ENCODE measurements around the gene ARHGEF4.

ARHGEF4 gene

DNA sequence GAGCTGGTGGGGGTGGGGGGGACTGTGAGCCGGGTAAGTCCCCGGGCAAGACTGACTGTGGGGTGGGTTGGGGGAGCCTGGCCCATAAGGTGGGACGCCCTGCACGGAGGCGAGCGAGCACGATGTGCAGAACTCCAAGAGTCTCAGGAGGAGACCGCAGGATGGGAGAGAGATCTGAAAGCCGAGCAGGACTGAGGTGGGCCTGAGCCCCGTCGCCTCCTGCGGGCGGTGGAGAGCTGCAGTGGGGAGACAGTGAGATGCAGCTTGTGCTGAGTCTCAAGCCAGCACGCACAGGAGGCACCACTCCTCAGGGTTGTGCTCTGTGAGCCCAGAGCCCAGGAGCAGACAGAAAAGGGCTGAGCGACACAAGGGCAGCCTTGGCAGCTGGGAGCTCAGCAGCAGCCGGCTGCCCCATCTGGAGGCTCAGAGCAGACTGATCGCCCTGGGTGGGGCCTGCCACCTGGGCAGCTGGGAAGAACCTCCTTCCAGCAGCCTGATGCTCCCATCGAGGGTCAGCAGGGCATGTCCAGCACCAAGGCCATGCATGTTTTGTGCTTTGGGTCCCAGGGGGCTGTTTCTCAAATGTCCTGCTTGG, 15.9 kb downstream of the ARHGEF4 start:
- DNase-seq (ENCODE audit: low spot score), result no peak

DNA sequence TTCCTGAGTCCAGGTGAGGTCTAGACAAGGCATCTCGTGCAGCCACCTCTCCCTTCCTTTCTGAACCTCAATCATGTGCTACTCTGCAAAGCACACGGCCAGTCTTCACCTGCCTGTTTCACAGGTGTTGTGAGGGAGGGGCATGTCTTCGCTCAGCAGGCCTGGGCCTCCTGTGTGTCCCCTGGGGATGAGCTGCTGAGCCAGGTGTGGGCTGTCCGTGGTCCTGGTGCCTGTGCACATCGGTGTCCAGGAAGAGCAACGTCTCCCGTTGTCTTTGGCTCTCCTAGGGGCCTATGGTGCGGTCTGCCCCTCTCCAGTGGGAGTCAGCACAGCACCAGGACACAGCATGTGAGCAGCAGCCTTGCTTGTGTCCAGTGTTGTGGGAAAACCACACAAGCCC, 16.7 kb downstream of the ARHGEF4 start:
- DNase-seq (ENCODE audit: low spot score), result no peak

DNA sequence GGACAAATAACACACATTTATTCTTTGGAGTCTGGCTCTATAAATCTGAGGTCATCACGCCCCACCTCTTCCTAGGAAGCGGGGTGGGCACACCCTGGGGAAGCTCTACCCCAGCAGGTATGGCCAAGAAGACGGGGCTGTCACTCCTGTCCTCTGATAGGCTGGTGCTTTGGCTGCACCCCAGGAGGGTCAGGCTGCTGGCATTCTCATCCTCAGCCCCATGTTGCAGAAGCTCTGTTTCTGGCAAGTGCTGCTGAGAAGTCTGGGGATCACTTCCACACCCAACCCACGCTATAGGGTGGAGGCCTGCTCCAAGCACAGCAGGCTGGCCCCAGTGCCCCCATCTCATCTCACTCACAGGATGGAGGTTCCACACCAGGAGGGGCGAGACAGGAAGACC, 17.6 kb downstream of the ARHGEF4 start:
- no peak for DNase-seq (ENCODE audit: low spot score)

DNA sequence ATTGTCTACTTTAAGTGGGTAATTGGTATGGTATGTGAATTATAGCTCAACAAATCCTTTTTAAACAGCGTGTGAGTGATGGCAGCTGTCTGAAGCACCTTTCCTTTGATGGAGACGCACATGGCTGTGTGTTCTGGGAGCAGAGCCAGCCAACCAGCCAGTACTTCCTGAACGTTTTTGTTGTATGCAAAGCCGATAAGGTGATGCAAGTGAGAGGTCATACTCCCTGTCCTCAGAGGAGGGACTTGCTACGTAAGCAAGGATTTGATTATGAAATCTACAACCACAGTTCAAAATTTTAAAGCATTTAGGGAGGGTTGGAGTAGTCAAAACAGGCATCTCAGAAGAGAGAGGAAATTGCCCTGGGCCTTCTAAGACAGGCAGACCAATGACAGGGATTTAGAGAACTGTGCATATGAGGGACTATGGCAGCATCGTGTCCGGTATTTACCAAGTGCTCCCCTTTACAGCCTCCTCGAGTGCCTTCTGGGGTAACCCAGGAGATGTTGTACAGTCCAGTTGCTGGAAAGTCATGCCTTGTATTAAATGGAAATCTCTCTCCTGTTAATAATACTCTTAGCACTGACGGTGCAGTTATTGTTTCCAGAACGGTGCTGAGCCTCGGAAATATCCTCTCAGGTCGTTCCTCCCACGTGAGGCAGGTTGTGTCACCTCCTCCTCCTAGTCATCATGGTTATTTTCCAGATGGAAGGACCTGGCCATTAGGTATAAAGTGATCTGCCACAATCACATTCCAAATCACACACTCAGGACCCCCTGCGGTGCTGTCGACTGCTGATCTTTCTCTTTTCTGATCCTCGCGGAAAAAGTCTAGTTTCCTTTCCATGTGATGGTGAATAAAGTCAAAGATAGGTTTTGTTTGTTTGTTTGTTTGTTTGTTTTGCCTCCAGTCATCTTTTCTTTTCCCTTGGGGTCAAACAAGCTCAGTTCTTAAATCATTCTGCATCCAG, 28.4 kb downstream of the ARHGEF4 start:
- DNase-seq (ENCODE audit: low spot score), result no peak

DNA sequence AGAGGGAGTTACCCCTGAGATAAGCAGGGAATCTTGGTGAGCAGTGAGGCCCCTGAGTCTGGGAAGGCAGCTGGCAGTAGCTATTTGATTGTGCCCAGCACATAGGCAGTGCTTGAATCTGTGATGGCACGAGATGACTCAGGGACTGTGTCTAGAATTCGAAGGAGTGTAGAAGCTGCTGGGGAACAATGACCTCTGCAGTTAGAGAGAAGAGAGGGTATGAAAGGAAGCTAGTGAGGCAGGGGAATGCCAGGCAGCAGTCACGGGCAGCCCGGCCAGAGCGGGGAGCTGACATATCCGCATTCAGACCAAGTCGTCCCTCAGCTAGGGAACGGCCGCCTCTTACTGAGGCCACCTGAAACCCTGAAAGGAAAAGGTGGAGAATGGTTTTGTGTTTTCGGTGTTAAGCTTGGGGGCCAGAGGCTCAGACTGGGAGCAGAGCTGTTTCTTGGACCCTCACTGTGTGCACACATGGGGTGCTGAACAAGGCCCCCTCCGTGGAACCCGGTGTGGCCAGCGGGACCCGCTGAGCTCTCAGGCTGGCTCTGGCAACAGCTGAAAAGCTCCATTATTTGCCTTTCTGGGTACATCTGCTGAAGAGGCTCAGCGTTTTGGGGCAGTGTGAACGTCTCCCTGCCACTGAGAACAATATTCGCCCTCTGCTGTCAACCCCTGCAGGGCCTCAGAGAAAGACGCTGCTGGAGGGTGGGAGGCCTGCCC, 32.9 kb downstream of the ARHGEF4 start:
- DNase-seq (ENCODE audit: low spot score), result no peak

DNA sequence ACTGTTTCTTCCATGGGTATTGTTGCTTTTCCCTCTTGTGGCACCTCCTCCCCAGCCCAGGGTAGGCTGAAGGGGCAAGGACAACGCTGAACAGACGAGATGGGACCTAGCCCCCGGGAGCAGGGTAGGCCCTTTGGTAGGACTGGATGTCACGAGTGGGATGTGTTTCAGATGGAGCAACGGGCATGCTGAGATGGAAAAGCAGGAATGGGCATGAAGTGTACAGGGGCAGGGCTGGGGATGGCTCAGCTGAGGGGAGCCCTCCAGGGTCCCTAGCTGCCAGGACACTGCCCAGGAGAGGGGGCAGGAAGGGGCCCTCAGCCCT, 33.4 kb downstream of the ARHGEF4 start:
- no peak for DNase-seq (ENCODE audit: low spot score)

DNA sequence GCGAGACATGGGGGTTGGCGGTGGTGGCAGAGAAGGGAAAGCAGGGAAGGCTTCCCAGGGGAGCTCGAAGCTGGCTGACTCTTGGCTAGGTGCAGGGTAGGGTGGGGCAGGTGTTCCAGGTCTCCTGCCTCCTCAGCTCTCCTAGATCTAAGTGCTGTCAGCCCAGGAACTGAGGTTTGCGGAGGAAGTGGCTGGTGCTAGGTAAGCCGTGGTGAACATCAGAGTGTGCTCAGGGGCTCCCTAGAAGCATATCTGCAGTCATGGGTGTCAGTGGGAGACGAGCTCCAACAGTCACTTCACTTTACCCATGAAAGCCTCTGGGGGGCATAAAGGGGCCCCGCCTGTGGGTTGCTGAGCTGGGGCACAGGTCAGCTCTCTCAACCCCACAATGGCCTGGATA, 34.1 kb downstream of the ARHGEF4 start:
- no peak for DNase-seq (ENCODE audit: low spot score)

DNA sequence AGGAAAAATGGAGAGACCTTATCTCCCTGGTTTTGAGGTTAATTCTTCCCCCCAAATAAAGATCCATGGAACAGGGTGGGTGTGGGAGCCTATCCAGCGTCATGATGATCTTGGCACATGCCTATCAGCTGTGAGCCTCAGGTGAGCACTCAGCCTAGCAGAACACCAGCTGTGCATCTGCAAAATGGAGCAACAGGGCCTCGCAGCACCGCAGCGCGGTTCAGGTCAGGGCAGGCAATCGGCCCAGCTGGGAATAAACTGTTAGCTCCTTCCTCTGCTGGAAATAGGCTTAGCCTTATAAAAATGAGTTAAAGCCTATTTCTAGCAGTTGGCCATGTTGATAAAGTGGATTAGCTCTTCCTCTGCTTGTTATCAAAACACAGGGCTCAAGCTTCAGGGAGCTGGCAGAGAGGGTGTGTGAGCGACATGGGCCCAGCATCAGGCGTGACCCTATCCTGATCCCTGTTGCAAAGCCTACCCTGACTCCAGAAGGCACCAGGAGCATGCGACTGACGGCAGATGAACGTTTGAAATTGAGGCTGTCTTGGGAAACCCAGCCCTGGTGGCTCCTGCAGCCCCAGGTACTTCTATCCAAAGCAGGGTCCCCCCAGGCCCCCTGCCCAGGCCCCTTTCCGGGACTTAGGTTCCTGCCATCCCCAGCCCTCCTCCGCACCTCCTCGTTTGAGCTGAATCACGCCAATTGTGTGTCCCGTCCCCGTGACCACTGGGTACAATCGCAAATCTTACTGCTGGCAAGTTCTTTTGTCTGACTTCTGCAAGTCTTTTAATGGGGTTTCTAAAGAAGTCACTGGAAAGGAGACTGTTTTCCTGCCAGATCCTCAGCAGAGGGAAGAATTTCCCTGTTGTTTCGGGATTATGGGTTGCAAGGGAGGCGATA, 35.4 kb downstream of the ARHGEF4 start:
- no peak for DNase-seq (ENCODE audit: low spot score)

DNA sequence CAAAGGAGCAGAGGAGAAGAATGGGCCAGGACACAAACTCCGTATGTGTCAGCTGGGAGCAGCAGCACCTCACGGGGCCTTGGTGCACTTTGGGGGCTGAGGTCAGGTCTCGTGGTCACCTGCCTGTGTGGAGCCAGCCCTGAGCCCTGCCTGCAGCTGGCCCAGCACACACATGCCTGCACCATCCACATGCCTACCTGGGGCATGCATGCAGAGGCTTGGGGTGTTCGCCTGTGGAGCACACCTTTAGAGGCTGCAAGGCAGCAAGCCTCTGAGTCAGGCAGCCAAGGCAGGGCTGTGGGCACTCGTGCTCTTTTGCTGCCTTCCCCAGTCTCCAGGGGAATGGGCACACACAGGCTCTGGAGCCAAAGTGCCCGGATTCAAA, 36.0 kb downstream of the ARHGEF4 start:
- DNase-seq (ENCODE audit: low spot score), result no peak

DNA sequence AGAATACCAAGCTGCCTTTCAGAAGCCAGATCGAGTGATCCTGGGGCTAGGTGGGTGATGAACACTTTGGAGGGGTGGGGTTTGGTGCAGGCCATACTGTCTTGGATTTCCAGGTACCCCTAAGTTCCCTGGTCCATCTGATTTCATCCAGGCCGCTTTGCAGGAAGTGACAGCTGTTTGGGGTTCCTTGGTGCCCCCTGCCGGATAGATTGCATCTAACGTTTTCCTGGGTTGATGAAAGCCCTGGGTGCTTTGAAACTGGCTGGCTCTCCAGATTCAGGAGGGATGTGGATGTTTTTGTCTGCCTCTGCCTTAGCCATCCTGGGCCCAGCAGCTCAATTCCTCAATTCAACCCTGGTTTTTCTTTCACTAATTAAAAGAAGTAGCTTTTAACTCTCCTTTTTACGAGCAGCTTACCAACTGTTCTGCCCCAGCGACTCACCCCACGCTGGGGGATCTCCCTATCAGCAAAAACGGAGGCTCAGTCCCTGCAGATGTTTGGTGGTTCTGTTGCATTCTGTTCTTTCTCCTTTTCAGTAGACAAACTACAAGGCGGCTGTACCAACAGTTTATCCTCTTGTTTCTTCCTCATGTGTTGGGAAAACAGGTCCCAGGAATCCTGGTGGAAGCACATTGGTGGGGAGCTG, 37.1 kb downstream of the ARHGEF4 start:
- DNase-seq (ENCODE audit: low spot score), result peak; percentile 68

DNA sequence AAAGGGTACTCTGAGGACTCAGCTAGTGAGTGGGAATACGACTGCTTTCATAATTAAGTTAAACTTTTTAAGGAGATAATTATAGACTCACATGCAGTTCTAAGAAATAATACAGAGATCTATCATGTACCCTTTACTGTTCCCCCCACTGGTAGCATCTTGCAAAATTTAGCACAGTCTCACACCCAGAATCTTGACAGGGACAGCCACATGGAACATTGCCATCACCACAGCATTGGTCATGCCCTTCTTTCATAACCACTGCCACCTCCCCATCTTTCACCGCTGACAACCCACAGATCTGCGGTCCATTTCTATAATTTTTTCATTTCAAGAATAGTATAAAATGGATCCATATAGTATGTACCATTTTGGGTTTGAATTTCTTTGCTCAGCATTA, 37.8 kb downstream of the ARHGEF4 start:
- no peak for DNase-seq (ENCODE audit: low spot score)

DNA sequence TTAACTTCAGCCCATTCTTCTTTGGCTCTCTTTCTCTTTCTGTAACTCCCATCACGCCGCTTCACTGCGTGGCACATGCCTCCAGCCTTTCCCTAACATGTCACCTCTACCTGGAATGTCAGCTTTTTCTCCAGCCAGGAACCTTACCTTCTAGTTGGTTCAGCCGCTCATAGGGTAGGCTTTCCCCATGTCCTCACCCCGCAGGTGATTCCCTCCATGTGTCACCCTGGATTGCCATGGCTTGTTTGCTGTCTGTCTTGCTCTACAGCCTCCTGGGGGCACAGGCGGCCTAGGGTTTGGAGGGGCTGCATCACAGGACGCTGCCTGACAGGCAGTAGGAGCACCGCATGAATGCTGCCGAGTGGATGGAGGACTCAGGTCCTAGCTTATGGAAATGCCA, 39.2 kb downstream of the ARHGEF4 start:
- no peak for DNase-seq (ENCODE audit: low spot score)

DNA sequence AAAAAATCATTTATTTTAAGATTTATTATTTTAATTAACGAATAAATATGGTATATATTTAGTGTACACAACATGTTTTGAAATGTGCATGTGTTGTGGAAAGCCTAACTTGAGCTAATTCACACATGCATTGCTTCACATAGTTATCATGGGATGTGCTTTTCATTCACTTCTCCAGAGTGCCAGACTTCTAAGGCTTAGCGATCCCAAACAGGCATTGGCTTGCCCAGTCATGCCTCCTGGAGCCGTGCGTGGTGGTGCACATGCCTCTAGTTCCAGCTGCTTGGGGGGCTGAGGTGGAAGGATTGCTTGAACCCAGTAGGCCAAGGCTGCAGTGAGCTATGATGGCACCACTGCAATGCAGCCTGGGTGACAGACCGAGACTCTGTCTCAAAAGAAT, 40.5 kb downstream of the ARHGEF4 start:
- DNase-seq (ENCODE audit: low spot score), result no peak

DNA sequence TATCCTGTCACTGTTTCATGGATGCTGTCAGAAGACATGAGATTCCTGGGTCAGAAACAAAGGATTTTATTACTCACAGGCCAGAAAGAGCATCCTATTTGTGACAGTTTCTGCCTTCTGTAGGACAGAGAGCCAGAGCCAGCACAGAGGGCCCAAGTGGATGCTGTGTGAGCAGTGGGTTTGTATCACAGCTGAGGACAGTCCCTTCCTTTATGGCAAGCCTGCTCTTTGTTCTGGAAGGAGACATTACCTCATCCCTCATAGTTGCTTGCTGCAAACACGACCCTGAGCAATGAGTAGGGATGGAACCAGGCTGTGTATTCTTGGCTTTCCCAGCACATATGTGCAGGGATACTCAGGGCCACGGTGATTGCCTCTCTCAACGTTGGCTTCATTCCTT, 41.6 kb downstream of the ARHGEF4 start:
- no peak for DNase-seq (ENCODE audit: low spot score)

DNA sequence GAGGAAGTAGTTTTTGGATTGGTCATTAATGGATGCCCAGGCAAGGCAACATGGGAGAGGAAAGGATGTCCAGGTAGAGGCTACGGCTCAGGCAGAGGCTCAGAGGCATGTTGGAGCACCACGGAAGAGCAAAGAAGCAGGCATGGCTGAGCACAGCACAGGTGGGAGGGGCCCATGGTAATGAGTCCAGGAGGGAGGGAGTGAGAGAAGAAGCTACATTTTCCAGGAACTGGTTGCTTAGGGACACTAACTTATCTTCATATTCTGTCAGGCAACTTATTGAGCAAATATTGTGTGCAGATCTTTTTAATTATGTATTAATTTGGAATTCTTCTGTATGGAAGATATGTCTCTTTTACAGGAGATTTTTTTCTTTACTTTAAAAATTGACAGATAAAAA, 42.2 kb downstream of the ARHGEF4 start:
- no peak for DNase-seq (ENCODE audit: low spot score)

DNA sequence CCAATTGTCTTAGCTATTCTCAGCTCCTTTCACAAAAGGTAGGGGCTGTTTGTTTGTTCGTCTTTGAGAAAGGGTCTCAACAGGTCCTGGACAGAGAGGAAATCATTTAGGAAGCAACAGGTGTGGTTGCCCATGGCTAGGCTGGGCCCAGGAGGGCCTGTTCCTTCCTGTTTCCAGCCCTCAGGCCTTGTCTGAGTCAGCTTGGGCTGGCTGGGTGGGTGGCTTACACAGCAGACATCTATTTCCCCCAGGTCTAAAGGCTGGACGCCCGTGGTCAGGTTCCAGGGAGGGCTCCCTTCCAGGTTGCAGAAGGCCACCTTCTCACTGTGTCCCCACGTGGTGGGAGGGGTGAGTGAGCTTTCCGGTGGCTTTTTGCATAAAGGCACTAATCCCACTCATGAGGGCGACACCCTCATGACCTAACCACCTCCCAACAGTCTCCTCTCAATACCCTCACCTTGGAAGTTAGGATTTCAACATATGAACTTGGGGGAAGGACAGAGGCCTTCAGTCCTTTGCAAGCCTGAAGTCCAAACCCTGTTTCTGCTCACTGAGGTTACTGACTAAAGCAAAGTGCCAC, 45.5 kb downstream of the ARHGEF4 start:
- no peak for DNase-seq (ENCODE audit: low spot score)

DNA sequence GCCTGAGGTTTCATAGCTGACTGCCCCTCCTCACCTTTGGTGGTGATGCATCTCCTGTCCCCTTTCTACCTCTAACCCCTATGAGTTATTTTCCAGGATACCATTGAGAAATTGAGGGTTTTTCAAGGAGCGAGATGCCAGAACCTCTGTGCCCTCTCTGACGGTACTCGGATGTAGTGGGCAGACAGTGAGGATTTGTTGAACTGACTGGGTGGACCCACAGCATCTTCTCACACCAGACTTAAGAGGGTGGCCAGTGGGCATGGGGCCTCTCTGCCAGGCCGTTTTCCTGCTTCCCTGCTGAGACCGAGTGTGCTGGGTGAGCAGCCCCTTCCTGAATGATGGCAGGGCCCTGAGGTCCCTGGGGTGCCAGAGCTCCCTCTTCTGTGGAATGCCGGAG, 46.3 kb downstream of the ARHGEF4 start:
- DNase-seq (ENCODE audit: low spot score), result no peak

DNA sequence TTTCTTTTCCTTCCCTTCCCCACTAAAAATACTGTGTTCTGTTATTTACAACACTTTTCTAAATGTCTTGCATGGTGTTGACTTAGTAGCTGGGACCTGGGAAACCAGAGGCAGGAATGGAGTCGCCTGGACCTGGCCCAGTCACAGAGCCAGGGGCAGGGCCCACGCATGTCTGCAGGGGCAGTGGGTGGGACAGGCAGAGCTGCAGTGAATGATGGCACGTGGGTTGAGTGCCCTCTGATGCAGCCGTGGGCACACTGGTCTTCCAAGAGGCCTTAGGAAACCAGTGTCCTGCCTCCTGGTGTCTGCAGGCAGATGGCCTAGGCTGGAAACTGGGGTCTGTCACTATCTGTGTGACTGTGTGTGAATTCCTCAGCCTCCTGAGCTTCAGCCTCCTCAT, 46.8 kb downstream of the ARHGEF4 start:
- no peak for DNase-seq (ENCODE audit: low spot score)

DNA sequence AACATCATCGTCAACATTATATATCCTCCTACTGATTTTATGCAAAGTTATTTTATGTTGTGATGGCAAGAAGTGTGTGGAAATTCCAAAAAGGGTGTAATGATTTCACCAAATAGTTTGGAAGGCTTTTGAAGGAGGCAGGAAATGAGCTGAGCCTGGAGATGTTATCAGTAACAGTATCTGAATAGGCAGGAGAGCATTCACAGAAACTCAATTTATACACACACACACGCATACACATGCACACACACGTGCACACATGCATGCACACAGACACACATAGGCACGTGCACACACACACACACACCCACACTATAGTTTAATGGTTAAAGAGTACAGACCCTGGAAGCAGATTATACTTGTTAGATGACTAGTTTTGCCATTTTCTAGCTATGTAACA, 47.3 kb downstream of the ARHGEF4 start:
- no peak for DNase-seq (ENCODE audit: low spot score)

DNA sequence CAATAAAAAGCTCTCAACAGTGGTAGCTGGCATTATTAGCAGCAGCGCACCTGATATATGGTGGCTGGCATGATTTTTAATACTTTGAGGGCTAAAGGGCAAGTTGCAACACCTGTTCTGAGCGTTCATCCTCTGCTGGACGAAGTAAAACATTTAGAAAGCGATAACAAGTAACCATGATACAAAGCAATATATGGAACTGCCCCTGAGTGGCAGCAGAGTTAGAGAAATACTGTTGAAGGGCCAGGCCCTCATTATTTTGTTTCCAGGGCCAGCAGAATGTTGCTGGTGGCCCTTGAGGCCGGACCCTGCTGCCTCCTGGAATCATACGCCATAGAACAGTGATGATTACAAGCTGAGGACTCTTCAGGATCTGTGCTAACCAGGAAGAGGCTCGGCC, 47.8 kb downstream of the ARHGEF4 start:
- no peak for DNase-seq (ENCODE audit: low spot score)

DNA sequence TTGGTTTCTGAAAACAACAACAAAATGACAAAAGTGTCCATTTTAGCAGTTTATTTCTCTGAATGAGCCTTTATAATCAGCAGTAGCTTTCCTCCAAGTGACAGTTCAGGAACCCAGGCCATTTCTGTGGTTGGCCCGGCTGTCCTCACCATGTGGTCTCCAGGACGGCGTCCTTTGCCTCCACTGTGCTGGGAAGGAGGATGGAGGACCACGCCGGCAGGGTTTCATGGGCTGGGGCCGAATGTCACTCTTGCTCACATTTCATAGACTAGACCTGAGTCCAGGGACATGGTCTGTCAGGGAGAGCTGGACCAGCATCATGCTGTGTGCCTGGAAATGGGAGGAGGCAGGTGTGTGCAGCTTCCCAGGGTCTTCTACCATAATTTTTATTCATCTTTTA, 50.9 kb downstream of the ARHGEF4 start:
- no peak for DNase-seq (ENCODE audit: low spot score)

Measured in HuH-7.5 (cell line).